ENCODE measurements around the gene TMEM37. TPM values are rescaled to one million over a fixed set of nuclear protein-coding genes. Genes with fewer than 3 reads are reported as not detected.

TMEM37 gene
- total RNA-seq, 1 donor from 2014 or later = 149 TPM

- DNase-seq (ENCODE audit: low spot score) = no peak
These were observed 23.5 kb downstream of the TMEM37 start for GRCh38 chr2:119455066-119455718.

DNA sequence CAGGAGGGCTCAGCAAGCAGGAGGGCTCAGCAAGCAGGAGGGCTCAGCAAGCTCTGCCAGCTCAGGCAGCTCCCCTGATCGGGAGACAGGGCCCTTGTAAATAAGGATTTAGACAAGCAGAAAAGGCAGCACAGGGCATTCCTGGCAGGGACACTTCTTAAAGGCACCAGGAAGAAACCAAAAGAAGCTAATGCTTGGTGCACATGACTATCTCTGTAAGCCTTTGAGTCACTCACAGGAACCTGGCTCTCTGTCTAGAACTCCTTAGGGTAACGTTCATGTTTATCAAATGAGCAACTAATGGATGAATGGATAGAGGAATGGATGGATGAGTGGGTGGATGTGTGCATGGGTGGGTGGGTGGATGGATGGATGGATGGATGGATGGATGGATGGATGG lies 28.4 kb downstream of the TMEM37 start:
- no peak for DNase-seq (ENCODE audit: low spot score)

GRCh38 chr2:119461811-119462210 lies 30.2 kb downstream of the TMEM37 start:
- no peak for DNase-seq (ENCODE audit: low spot score)

DNA sequence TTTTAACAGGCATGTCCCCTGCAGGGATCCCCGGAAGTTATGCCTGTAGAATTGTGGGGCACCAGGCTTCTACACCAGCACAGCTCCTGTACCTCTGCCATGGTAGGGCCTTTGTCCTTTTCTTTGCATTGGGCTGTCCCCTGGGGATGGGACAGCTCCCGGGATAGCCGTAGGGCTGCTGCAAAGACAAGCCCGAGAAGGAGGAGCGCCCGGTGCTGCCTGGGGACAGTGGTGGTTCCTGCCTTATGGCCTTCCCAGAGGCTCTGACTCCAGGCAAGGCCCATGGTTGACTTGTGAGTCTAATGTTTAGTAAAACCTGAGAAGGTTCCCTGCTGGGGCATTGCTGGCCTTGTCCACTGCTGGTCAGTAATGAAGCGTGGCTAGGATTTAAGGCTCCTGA lies 30.9 kb downstream of the TMEM37 start:
- no peak for DNase-seq (ENCODE audit: low spot score)

GRCh38 chr2:119463136-119463535 lies 31.5 kb downstream of the TMEM37 start:
- no peak for DNase-seq (ENCODE audit: low spot score)

GRCh38 chr2:119463990-119464389 lies 32.3 kb downstream of the TMEM37 start:
- no peak for DNase-seq (ENCODE audit: low spot score)

GRCh38 chr2:119464981-119465380 lies 33.3 kb downstream of the TMEM37 start:
- no peak for DNase-seq (ENCODE audit: low spot score)

- DNase-seq (ENCODE audit: low spot score) = no peak
These were observed 34.0 kb downstream of the TMEM37 start for GRCh38 chr2:119465687-119466086.

DNA sequence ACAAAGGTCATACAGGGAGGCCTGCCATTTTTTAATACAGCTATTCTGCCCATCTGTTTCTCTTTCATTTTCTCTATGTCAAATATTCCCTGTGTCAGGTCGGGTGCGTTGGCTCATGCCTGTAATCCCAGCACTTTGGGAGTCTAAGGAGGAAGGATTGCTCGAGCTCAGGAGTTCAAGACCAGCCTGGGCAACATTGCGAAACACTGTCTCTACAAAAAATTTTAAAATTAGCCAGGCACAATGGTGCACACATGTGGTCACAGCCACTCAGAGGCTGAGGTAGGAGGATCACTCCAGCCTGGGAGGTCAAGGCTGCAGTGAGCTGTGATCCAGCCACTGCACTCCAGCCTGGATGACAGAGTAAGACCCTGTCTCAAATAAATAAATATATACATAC lies 34.7 kb downstream of the TMEM37 start:
- DNase-seq (ENCODE audit: low spot score) = no peak

DNA sequence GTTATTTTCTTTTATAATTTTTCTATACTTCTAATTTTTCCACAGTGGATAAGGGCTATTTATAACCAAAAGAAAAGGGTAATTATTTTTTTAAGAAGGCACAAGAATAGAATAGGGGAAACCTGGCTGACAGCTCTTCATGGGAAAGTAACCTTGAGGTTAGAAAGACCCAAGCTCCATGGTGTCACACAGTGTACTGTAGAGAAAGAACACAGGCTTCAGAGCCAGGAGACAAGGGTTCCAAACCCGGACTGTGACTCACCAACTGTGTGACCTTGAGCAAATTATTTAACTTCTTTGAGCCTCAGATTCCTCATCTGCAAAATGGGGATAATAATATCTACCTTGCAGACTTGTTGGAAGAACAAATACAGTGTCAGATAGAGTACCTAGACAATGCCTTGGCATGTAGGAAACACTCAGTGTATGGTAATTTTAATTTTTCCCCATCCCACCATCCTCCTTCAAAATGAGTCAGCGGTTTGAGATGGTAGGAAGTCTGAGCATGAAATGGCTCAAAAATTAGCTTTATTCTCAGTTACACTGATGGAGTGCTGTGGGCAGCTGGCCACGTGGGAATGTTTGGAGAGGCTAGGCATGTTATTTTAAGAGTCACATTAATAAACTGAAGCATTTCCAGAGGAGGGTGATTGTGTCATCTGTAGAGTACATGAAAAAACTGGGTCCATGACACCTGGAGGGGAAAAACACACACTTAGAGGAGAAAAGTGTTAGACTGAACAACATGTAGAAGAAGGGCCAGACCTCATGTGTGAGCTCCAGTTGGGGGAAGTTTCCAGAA lies 36.7 kb downstream of the TMEM37 start:
- DNase-seq (ENCODE audit: low spot score) = no peak

- DNase-seq (ENCODE audit: low spot score) = no peak
These were observed 37.5 kb downstream of the TMEM37 start for GRCh38 chr2:119469131-119469530.

DNA sequence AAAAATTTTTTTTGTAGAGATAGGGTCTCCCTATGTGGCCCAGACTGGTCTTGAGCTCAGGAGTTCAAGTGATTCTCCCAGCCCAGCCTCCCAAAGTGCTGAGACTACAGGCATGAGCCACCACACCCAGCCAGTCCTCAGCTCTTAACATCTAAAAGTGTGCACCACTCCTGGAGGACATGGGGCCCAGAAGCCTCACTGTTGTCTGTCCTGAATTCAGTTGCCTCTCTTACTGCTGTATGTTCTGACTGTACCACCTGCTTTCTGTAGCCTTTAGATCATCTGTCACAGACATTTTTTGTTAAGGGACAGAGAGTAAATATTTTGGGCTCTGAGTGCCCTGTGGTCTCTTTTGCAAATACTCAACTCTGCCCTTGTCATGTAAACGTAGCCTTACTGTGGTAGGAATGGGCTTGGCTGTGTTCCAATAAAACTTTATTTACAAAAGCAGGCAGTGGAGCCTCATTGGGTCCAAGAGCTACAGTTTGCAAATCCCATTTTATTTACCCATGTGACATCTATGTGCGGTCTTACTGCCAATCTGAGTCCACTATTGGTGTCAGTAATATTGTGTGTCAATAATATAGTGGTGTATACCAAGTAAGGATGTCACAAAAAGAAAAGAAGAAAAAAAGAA lies 38.1 kb downstream of the TMEM37 start:
- no peak for DNase-seq (ENCODE audit: low spot score)

DNA sequence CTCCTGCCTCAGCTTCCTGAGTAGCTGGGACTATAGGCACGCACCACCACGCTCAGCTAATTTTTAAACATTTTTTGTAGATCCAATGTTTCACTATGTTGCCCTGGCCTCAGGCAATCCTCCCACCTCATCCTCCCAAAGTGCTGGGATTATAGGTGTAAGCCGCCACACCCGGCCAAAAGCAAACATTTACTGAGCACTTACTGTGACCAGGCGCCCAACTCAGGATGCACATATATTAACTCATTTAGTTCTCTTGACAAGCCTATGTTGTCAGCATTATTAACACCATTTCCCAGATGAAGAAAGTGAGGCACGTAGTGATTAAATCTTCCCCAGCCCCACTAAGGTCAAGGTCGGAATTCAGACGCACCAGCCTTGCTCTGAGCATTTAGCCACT lies 41.1 kb downstream of the TMEM37 start:
- no peak for DNase-seq (ENCODE audit: low spot score)

GRCh38 chr2:119473621-119474370 lies 42.1 kb downstream of the TMEM37 start:
- DNase-seq (ENCODE audit: low spot score) = no peak

GRCh38 chr2:119474371-119475224 lies 42.9 kb downstream of the TMEM37 start:
- no peak for DNase-seq (ENCODE audit: low spot score)

DNA sequence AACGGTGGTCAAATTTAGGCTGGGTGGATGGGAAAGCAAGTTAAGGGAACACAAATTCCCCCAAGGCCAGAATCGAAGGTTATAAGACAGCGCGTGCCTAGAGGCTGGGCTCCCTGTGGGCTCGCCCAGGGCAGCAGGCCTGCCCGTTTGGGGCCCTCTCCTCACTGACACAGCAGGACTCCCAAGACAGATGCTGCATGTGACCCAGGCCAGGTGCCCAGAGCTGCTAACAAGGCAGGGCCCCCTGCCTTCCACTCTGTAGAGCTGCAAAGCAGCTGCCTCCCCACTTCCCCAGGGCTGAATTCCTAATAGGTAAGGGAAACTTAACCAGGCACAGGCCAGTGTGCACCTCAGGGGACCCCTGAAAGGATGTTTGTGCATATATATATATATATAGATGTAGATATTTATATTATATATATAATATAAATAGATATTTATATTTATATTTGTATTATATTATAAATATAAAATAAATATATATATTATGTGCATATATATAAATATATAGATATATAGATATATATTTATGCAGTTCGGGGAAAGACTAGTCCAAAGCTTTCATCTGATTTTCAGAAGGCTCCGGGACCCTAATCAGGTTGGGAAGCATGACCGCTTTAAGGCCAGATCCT lies 43.7 kb downstream of the TMEM37 start:
- DNase-seq (ENCODE audit: low spot score) = no peak

- DNase-seq (ENCODE audit: low spot score) = no peak
These were observed 44.2 kb downstream of the TMEM37 start for GRCh38 chr2:119475857-119476244.

DNA sequence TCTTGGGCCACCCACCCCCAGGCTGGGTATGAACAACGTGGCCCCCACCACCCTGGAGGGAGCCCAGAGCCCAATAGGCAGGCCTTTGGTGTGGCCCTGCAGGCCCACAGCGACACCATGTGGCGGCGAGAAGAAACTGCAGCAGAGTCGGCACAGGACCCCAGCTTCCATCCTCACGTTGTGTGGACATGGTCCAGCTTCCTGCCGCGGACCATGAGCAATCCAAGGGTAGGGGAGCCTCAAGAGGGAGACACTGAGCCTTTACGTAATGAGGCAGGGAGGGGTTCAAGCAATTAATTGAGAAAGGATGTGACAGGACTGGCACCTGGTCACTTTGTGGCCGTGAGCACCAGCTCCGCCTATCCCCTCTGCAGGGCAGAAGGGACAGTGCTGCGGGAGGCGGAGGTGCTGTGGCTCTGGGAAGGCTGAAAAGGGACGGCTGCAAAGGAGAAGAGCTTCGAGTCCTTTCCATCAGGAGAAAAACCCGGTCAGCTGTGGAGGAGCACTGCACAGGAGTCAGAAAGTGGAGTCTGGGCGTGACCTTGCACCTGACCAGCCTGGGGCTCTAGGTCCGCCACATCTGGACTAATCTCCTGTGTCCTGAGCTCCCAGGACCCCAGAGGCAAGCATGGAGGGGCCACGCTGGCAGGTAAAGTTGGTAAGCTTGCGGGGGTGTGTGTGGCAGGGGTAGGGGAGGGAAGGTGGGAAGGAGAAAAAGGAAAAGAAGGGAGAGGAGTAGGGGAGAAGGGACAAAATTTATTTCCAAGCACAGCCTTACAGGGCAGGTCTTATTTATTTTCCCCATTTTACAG lies 44.9 kb downstream of the TMEM37 start:
- DNase-seq (ENCODE audit: low spot score) = peak; percentile 9

DNA sequence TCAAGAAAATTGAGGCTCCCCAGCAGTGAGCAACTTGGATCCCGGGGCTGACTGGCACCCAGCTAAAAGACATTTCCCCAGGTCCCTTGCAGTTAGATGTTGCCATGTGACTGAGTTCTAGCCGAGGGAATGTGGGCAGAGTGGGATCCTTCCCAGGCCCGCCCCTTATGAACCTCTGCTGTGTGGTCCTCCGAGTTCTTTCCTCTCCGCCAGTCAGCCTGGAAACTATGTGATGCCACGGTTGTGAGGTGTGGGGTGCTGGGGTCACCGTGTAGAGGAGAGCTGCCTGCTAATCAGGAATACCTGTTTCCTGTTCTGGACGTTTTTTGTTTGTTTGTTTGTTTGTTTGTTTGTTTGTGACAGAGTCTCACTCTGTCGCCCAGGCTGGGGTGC lies 45.5 kb downstream of the TMEM37 start:
- DNase-seq (ENCODE audit: low spot score) = peak; percentile 5

Measured in mucosa of gallbladder (tissue), 1 donor.